ENCODE results near the gene FLNC. TPM values are rescaled to one million over a fixed set of nuclear protein-coding genes. Genes with fewer than 3 reads are reported as not detected.

Gene FLNC
- total RNA-seq, 4 donors from 2014 or later: 3.8 to 5.1 (median 4.3) TPM

DNA sequence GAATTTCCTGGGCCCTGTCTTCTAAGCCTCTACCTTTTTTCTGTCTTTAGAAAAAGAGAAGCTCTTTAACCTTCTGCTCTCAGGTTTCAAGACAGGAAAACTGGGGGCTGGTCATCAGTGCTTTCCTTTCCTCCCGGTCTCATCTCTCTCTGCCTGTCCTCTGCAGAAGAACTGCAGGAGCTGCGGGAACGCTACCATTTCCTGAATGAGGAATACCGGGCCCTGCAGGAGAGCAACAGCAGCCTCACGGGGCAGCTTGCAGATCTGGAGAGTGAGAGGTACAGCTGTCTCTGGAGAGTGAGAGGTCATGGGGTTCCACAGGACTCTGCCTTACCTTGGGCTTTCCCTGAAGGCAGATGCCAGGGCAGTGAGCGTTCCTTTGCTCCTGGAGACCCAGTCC lies 25.7 kb upstream of the FLNC start:
- no peak for DNase-seq (ENCODE audit: low spot score in 2 of 2)
- 89% methylated on average over 6 of the region's 6 CpGs for WGBS
- H3K27ac ChIP-seq: no peak overlapping the region
- no peak overlapping the region for H3K4me3 ChIP-seq
- TF ChIP-seq, protein P1, sequence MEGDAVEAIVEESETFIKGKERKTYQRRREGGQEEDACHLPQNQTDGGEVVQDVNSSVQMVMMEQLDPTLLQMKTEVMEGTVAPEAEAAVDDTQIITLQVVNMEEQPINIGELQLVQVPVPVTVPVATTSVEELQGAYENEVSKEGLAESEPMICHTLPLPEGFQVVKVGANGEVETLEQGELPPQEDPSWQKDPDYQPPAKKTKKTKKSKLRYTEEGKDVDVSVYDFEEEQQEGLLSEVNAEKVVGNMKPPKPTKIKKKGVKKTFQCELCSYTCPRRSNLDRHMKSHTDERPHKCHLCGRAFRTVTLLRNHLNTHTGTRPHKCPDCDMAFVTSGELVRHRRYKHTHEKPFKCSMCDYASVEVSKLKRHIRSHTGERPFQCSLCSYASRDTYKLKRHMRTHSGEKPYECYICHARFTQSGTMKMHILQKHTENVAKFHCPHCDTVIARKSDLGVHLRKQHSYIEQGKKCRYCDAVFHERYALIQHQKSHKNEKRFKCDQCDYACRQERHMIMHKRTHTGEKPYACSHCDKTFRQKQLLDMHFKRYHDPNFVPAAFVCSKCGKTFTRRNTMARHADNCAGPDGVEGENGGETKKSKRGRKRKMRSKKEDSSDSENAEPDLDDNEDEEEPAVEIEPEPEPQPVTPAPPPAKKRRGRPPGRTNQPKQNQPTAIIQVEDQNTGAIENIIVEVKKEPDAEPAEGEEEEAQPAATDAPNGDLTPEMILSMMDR (IDR thresholded peaks at IDR 0.05): no peak
- no peak for TF ChIP-seq POLR2A (IDR thresholded peaks at IDR 0.05)
- TF ChIP-seq EP300 (IDR thresholded peaks at IDR 0.05): no peak
- no peak for TF ChIP-seq POLR2AphosphoS5 (IDR thresholded peaks at IDR 0.05)
- H3K27me3 ChIP-seq: no peaks in the 10 kb centered on the region
- peaks cover 6% of the 10 kb centered on the region for H3K36me3 ChIP-seq
- no peaks in the 10 kb centered on the region for H3K9me3 ChIP-seq
- no peaks in the 10 kb centered on the region for H3K4me1 ChIP-seq

DNA sequence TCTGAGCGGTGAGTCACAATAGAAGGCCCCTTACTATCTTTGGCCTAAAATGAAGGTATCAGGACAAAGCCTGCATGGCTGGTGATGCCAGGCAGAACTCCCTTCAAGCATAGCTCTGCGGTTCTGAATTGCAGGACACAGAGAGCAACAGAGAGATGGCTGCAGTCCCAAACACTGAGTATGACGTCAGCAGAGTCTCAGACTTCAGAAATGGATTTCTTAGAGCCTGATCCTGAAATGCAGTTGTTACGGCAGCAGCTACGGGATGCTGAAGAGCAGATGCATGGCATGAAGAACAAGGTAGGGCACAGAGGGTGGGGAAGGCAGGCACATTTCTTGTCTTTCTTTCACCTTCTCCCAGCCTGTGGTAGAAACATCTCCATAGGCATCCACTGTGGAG lies 25.0 kb upstream of the FLNC start:
- 91% methylated on average over 5 of the region's 5 CpGs for WGBS
- no peak for DNase-seq (ENCODE audit: low spot score in 2 of 2)
- TF ChIP-seq POLR2A (IDR thresholded peaks at IDR 0.05) (no peak), EP300 (IDR thresholded peaks at IDR 0.05) (no peak)
- TF ChIP-seq, protein P1 (IDR thresholded peaks at IDR 0.05): no peak
- Histone ChIP-seq H3K4me1 (no peaks in the 10 kb centered on the region), H3K9me3 (no peaks in the 10 kb centered on the region), H3K27ac (no peak overlapping the region), H3K27me3 (no peaks in the 10 kb centered on the region), H3K4me3 (no peak overlapping the region), H3K36me3 (peaks cover 6% of the 10 kb centered on the region)

DNA sequence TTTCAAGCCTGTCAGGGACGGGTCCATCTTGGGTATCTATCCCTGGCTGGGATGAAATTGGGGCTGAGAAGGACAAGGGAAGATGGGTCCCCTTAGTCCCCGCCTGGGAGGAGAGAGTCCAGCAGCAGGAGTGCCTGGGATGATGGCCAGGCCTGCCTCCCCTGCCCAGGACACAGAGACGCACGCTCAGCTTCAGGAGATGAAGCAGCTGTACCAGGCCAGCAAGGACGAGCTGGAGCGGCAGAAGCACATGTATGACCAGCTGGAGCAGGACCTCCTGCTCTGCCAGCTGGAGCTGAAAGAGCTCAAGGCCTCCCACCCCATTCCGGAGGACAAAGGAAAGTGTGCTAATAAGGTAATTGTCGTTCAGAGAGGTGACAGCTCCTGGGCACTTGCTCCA lies 23.0 kb upstream of the FLNC start:
- TF ChIP-seq POLR2AphosphoS5 (IDR thresholded peaks at IDR 0.05): no peak
- TF ChIP-seq EP300 (IDR thresholded peaks at IDR 0.05): no peak
- TF ChIP-seq, protein P1 (IDR thresholded peaks at IDR 0.05): no peak
- no peak for TF ChIP-seq POLR2A (IDR thresholded peaks at IDR 0.05)
- DNase-seq (ENCODE audit: low spot score in 2 of 2): no peak
- Histone ChIP-seq H3K4me1 (no peaks in the 10 kb centered on the region), H3K27ac (no peak overlapping the region), H3K36me3 (peaks cover 6% of the 10 kb centered on the region), H3K9me3 (no peaks in the 10 kb centered on the region), H3K4me3 (no peak overlapping the region), H3K27me3 (no peaks in the 10 kb centered on the region)
- WGBS: 95% methylated on average over 6 of the region's 8 CpGs

DNA sequence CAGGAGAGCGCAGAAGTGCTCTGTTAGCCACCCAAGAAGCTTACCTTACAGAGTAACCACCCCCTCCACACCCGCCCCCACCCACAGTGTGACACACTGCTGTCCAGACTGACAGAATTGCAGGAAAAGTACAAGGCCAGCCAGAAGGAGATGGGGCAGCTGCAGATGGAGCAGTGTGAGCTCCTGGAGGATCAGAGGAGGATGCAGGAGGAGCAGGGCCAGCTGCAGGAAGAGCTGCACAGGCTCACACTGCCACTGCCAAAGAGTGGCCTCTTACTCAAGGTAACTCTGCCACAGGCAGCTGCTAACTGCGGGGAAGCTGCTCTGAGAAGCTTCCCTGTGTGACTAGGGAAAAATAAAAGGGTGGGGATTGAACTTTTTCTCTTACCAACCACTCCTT lies 20.8 kb upstream of the FLNC start:
- H3K27me3 ChIP-seq: no peaks in the 10 kb centered on the region
- H3K4me1 ChIP-seq: no peaks in the 10 kb centered on the region
- TF ChIP-seq POLR2A (IDR thresholded peaks at IDR 0.05) (no peak), POLR2AphosphoS5 (IDR thresholded peaks at IDR 0.05) (no peak), EP300 (IDR thresholded peaks at IDR 0.05) (no peak)
- TF ChIP-seq, protein P1 (IDR thresholded peaks at IDR 0.05): no peak
- DNase-seq (ENCODE audit: low spot score in 2 of 2): no peak
- WGBS: 86% methylated on average over 3 of the region's 3 CpGs
- no peak overlapping the region for H3K4me3 ChIP-seq
- H3K36me3 ChIP-seq: peaks cover 6% of the 10 kb centered on the region
- H3K9me3 ChIP-seq: no peaks in the 10 kb centered on the region
- no peak overlapping the region for H3K27ac ChIP-seq

DNA sequence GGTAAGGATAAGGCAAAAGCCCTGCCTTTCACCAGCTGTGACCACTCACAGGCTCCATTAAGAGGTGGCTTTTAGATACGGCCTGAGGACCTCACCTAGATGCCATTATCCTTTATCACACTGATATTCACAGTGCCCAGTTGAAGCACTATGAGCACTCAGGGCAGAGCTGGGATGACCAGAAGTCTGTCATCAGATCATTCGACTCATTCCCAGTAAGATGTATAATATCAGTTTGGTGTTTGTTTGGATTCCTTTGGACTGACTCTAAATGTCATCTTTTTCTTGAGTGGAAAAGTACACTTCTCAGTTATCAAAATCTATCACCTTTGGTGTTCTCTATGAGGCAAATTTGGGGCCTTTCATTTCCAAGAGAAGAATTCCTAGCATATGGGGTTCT lies 19.7 kb upstream of the FLNC start:
- H3K4me3 ChIP-seq: no peak overlapping the region
- 84% methylated on average over 2 of the region's 2 CpGs for WGBS
- no peak for TF ChIP-seq POLR2A (IDR thresholded peaks at IDR 0.05)
- TF ChIP-seq, protein P1 (IDR thresholded peaks at IDR 0.05): no peak
- no peak for TF ChIP-seq POLR2AphosphoS5 (IDR thresholded peaks at IDR 0.05)
- TF ChIP-seq EP300 (IDR thresholded peaks at IDR 0.05): no peak
- DNase-seq (ENCODE audit: low spot score in 2 of 2): no peak
- no peaks in the 10 kb centered on the region for H3K27me3 ChIP-seq
- no peak overlapping the region for H3K27ac ChIP-seq
- no peaks in the 10 kb centered on the region for H3K9me3 ChIP-seq
- no peaks in the 10 kb centered on the region for H3K4me1 ChIP-seq
- peaks cover 6% of the 10 kb centered on the region for H3K36me3 ChIP-seq

Measured in suprapubic skin (tissue), 4 donors.